ENCODE measurements around the gene TCHHL1. TPM values are rescaled to one million over a fixed set of nuclear protein-coding genes. Genes with fewer than 3 reads are reported as not detected.

Gene TCHHL1
- total RNA-seq, 1 donor from 2014 or later: not detected

- H3K27ac ChIP-seq: no peak overlapping the region
- intact Hi-C loops (cut with DNase I): loop anchor here (10.0 kb wide), 1 partner anchor 429 kb away; the partner anchor contains the start of gene SNX27
- DNase-seq (ENCODE audit: low spot score in 2 of 2): no peak
- TF ChIP-seq, protein P1, sequence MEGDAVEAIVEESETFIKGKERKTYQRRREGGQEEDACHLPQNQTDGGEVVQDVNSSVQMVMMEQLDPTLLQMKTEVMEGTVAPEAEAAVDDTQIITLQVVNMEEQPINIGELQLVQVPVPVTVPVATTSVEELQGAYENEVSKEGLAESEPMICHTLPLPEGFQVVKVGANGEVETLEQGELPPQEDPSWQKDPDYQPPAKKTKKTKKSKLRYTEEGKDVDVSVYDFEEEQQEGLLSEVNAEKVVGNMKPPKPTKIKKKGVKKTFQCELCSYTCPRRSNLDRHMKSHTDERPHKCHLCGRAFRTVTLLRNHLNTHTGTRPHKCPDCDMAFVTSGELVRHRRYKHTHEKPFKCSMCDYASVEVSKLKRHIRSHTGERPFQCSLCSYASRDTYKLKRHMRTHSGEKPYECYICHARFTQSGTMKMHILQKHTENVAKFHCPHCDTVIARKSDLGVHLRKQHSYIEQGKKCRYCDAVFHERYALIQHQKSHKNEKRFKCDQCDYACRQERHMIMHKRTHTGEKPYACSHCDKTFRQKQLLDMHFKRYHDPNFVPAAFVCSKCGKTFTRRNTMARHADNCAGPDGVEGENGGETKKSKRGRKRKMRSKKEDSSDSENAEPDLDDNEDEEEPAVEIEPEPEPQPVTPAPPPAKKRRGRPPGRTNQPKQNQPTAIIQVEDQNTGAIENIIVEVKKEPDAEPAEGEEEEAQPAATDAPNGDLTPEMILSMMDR (IDR thresholded peaks at IDR 0.05): no peak
- no peaks in the 10 kb centered on the region for H3K27me3 ChIP-seq
- H3K4me3 ChIP-seq: no peak overlapping the region
- peaks cover 3 to 18% of the 10 kb centered on the region in 2 donors for H3K4me1 ChIP-seq
- H3K36me3 ChIP-seq: no peaks in the 10 kb centered on the region
- no peaks in the 10 kb centered on the region for H3K9me3 ChIP-seq
Observed at GRCh38 chr1:152043870-152044269, 45.0 kb downstream of the TCHHL1 start.

DNA sequence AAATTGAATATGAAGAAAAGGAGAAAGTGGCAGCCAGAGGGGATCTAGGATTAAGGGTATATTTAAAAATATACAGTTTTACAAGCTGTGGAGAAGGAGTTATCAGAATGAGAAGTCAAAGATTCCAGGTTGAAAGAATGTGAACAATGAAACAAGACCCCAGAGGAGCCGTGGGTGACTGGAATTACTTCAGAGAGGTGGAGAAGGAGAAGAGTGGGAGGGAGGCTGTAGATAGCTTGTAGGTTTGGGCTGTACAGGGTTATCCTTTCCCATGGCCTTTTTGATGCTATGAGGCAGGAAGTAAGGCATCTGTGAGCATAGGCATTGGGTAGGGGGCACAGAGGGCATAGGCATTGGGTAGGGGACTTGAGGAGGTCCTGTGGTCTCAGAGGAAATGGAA lies 46.8 kb downstream of the TCHHL1 start:
- Histone ChIP-seq H3K36me3 (no peaks in the 10 kb centered on the region), H3K27me3 (no peaks in the 10 kb centered on the region), H3K4me3 (no peak overlapping the region), H3K27ac (no peak overlapping the region), H3K9me3 (no peaks in the 10 kb centered on the region), H3K4me1 (peaks cover 0 to 10% of the 10 kb centered on the region in 2 donors)
- intact Hi-C loops (cut with DNase I): loop anchor here (10.0 kb wide), 1 partner anchor 427 kb away; the partner anchor contains the start of gene SNX27
- DNase-seq (ENCODE audit: low spot score in 2 of 2): no peak
- TF ChIP-seq, protein P1 (IDR thresholded peaks at IDR 0.05): no peak

- Histone ChIP-seq H3K9me3 (no peaks in the 10 kb centered on the region), H3K27me3 (no peaks in the 10 kb centered on the region), H3K27ac (no peak overlapping the region), H3K36me3 (no peaks in the 10 kb centered on the region), H3K4me3 (no peak overlapping the region), H3K4me1 (peaks cover 0 to 5% of the 10 kb centered on the region in 2 donors)
- TF ChIP-seq, protein P1 (IDR thresholded peaks at IDR 0.05): no peak
- DNase-seq (ENCODE audit: low spot score in 2 of 2): no peak
- intact Hi-C loops (cut with DNase I): loop anchor here (10.0 kb wide), 1 partner anchor 425 kb away; the partner anchor contains the start of gene SNX27
Observed at GRCh38 chr1:152039886-152040285, 49.0 kb downstream of the TCHHL1 start.

DNA sequence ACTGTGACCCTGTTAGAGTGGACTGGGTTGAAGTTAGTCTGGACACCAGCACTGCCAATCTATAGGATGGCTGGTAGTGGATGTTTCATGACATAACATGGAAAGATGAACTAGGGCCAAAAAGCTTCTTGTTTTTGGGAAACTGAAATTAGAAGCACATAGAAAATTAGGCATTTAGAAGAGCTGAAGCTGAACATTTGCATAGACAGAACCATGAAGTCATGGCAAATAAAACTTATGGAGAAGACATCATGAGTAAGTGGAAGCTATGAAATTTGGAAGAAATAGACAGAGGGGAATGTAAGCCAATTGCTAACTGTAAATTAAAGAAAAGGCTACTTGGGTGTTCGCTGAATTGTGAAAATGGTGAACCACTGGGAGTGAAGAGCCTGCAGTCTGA lies 49.4 kb downstream of the TCHHL1 start:
- DNase-seq (ENCODE audit: low spot score in 2 of 2): no peak
- TF ChIP-seq, protein P1 (IDR thresholded peaks at IDR 0.05): no peak
- no peaks in the 10 kb centered on the region for H3K27me3 ChIP-seq
- H3K4me3 ChIP-seq: no peak overlapping the region
- intact Hi-C loops (cut with DNase I): no loop called here
- no peak overlapping the region for H3K27ac ChIP-seq
- no peaks in the 10 kb centered on the region for H3K36me3 ChIP-seq
- H3K4me1 ChIP-seq: peaks cover 0 to 8% of the 10 kb centered on the region in 2 donors
- no peaks in the 10 kb centered on the region for H3K9me3 ChIP-seq

DNA sequence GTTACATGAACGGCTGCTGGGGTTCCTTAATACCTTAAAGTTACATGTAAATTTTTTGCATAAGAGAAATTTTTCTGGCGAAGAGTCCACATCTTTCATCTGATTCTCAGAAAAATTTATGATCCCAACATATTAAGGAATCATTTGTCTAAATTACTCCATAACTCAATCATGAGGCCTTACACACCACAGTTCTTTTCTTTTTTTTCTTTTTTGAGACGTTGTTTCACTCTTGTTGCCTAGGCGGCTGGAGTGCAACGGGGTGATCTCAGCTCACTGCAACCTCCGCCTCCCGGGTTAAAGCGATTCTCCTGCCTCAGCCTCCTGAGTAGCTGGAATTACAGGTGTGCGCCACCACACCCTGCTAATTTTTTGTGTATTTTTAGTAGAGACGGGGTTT lies 50.0 kb downstream of the TCHHL1 start:
- H3K4me1 ChIP-seq: peaks cover 3 to 14% of the 10 kb centered on the region in 2 donors
- TF ChIP-seq, protein P1 (IDR thresholded peaks at IDR 0.05): no peak
- H3K27me3 ChIP-seq: no peaks in the 10 kb centered on the region
- DNase-seq (ENCODE audit: low spot score in 2 of 2): no peak
- H3K4me3 ChIP-seq: no peak overlapping the region
- H3K36me3 ChIP-seq: peaks cover 0 to 2% of the 10 kb centered on the region in 2 donors
- no peak overlapping the region for H3K27ac ChIP-seq
- H3K9me3 ChIP-seq: no peaks in the 10 kb centered on the region
- intact Hi-C loops (cut with DNase I): no loop called here

Measured in ascending aorta (tissue), 2 donors.